RWPE2 (cell line): Measurements from ENCODE around the gene FAM131C.
A peak's percentile ranks its signal among the peaks of the same experiment; 100 is the strongest.

Experiments used
- ATAC-seq: fragments of 200-7000 bp; cut with Tn5 transposase; 3 replicates; pipeline ENCODE4 v1.9.1; 2021; ENCODE audit warnings: low read depth
- DNase-seq: peaks from one replicate; pipeline ENCODE4 v3.0.0-alpha.2; 2020; ENCODE audit warnings: low spot score
- H3K27ac ChIP-seq: fragments of 450-650 bp; 2 replicates; pipeline ENCODE4 v1.5.1; 2017; ENCODE audit warnings: mild to moderate bottlenecking; ENCODE audit not compliant: poor library complexity, severe bottlenecking
- H3K27me3 ChIP-seq: fragments of 250-450 bp; sonication (Bioruptor Pico); 2 replicates; pipeline ENCODE4 v1.5.1; 2021; ENCODE audit warnings: mild to moderate bottlenecking, moderate library complexity; ENCODE audit not compliant: insufficient read depth, poor library complexity, severe bottlenecking
- H3K36me3 ChIP-seq: fragments of 250-450 bp; sonication (Bioruptor Pico); 2 replicates; pipeline ENCODE4 v1.5.1; 2020; ENCODE audit warnings: low read depth, mild to moderate bottlenecking, moderate library complexity
- H3K4me1 ChIP-seq: fragments of 250-450 bp; sonication (Bioruptor Pico); 2 replicates; pipeline ENCODE4 v1.5.1; 2021; ENCODE audit warnings: mild to moderate bottlenecking, moderate library complexity; ENCODE audit not compliant: insufficient read depth, poor library complexity, severe bottlenecking
- H3K4me3 ChIP-seq: fragments of 250-450 bp; sonication (Bioruptor Pico); 2 replicates; pipeline ENCODE4 v1.5.1; 2021; ENCODE audit warnings: mild to moderate bottlenecking, moderate library complexity; ENCODE audit not compliant: severe bottlenecking
- H3K9me3 ChIP-seq: fragments of 250-450 bp; sonication (Bioruptor Pico); 2 replicates; pipeline ENCODE4 v1.5.1; 2021; ENCODE audit warnings: mild to moderate bottlenecking, moderate library complexity; ENCODE audit not compliant: severe bottlenecking
- CTCF ChIP-seq: fragments of 450-650 bp; IDR thresholded peaks from one replicate; pipeline ENCODE4 v1.5.1; 2017; ENCODE audit warnings: mild to moderate bottlenecking, moderate library complexity; ENCODE audit not compliant: poor library complexity, severe bottlenecking

The FAM131C gene

GRCh38 chr1:16018308-16018707, 55.1 kb downstream of the FAM131C start:
- Histone ChIP-seq H3K27ac (no peak overlapping the region), H3K4me3 (no peak overlapping the region), H3K4me1 (peaks cover 6% of the 10 kb centered on the region), H3K9me3 (peaks cover 3% of the 10 kb centered on the region), H3K36me3 (no peaks in the 10 kb centered on the region), H3K27me3 (no peaks in the 10 kb centered on the region)
- DNase-seq = no peak
- no peak for TF ChIP-seq CTCF
- no peak for ATAC-seq

GRCh38 chr1:16017461-16018303, 55.8 kb downstream of the FAM131C start, which contains the start of gene HSPB7:
HSPB7 (minus strand) TSS chr1:16018043; CDS start chr1:16017963, 80 bp downstream.
- DNase-seq (no peak), ATAC-seq (no peak)
- H3K27ac ChIP-seq = no peak within 1 kb of the TSS
- no peak for TF ChIP-seq CTCF
- H3K27me3 ChIP-seq = no peaks in the 10 kb centered on the region
- peaks cover 6% of the 10 kb centered on the region for H3K4me1 ChIP-seq
- no peak within 1 kb of the TSS for H3K4me3 ChIP-seq
- no peaks in the 10 kb centered on the region for H3K36me3 ChIP-seq
- H3K9me3 ChIP-seq = peaks cover 3% of the 10 kb centered on the region

GRCh38 chr1:16017076-16017460, 56.4 kb downstream of the FAM131C start:
- H3K4me1 ChIP-seq = peaks cover 6% of the 10 kb centered on the region
- no peak overlapping the region for H3K27ac ChIP-seq
- TF ChIP-seq CTCF = no peak
- H3K36me3 ChIP-seq = no peaks in the 10 kb centered on the region
- no peak overlapping the region for H3K4me3 ChIP-seq
- DNase-seq = no peak
- no peaks in the 10 kb centered on the region for H3K27me3 ChIP-seq
- H3K9me3 ChIP-seq = peaks cover 3% of the 10 kb centered on the region
- ATAC-seq = no peak

- Histone ChIP-seq H3K27ac (no peak overlapping the region), H3K27me3 (no peaks in the 10 kb centered on the region), H3K4me1 (peaks cover 6% of the 10 kb centered on the region), H3K9me3 (peaks cover 3% of the 10 kb centered on the region), H3K36me3 (no peaks in the 10 kb centered on the region), H3K4me3 (no peak overlapping the region)
- DNase-seq (no peak), ATAC-seq (peak; percentile 13; the same call in 1 of the 3 replicates)
- no peak for TF ChIP-seq CTCF
Observed at GRCh38 chr1:16015960-16016901, 57.2 kb downstream of the FAM131C start.
